Testis (tissue), 2 donors: ENCODE data around the gene MESD.

Experiments used
- POLR2A ChIP-seq: fragments of 450-650 bp; IDR thresholded peaks from one replicate; pipeline ENCODE4 v1.6.1; 2017; ENCODE audit warnings: antibody characterized with exemption, mild to moderate bottlenecking, moderate library complexity
- TF ChIP-seq, protein P1 (sequence below), 3 experiments: fragments of 450-650 bp in 2 of 3; fragments of 200-600 bp in 1 of 3; sonication (generic) in 1 of 3; IDR thresholded peaks; one replicate each; pipeline ENCODE4 v1.5.1; 2016 to 2019; ENCODE audit warnings: antibody characterized with exemption in 3 of 3, mild to moderate bottlenecking in 2 of 3, moderate library complexity in 1 of 3

DNA sequence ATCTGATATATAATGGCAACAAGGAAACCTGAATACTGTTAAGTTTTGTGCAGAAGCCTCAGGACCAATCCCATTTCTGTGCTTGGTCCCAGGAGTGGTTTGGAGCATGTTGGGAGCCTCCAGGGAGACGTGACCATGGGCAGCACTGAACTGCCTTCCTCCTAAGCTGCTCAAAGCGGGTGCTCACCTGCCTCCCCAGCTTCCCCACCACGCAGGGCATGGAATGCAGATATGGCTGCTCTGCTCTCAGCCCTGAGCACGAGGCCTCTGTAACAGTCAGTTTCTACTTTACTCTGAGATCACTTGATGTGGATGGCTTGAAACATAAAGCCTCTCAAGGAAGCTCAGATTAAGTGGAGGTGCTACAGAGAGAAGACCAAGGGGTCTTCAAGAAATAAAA is 49.3 kb downstream of the MESD start:
- TF ChIP-seq, protein P1, sequence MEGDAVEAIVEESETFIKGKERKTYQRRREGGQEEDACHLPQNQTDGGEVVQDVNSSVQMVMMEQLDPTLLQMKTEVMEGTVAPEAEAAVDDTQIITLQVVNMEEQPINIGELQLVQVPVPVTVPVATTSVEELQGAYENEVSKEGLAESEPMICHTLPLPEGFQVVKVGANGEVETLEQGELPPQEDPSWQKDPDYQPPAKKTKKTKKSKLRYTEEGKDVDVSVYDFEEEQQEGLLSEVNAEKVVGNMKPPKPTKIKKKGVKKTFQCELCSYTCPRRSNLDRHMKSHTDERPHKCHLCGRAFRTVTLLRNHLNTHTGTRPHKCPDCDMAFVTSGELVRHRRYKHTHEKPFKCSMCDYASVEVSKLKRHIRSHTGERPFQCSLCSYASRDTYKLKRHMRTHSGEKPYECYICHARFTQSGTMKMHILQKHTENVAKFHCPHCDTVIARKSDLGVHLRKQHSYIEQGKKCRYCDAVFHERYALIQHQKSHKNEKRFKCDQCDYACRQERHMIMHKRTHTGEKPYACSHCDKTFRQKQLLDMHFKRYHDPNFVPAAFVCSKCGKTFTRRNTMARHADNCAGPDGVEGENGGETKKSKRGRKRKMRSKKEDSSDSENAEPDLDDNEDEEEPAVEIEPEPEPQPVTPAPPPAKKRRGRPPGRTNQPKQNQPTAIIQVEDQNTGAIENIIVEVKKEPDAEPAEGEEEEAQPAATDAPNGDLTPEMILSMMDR (IDR thresholded peaks at IDR 0.05) = no peak
- no peak for TF ChIP-seq POLR2A
